Measurements from ENCODE around the gene XCR1.

Gene XCR1

DNA sequence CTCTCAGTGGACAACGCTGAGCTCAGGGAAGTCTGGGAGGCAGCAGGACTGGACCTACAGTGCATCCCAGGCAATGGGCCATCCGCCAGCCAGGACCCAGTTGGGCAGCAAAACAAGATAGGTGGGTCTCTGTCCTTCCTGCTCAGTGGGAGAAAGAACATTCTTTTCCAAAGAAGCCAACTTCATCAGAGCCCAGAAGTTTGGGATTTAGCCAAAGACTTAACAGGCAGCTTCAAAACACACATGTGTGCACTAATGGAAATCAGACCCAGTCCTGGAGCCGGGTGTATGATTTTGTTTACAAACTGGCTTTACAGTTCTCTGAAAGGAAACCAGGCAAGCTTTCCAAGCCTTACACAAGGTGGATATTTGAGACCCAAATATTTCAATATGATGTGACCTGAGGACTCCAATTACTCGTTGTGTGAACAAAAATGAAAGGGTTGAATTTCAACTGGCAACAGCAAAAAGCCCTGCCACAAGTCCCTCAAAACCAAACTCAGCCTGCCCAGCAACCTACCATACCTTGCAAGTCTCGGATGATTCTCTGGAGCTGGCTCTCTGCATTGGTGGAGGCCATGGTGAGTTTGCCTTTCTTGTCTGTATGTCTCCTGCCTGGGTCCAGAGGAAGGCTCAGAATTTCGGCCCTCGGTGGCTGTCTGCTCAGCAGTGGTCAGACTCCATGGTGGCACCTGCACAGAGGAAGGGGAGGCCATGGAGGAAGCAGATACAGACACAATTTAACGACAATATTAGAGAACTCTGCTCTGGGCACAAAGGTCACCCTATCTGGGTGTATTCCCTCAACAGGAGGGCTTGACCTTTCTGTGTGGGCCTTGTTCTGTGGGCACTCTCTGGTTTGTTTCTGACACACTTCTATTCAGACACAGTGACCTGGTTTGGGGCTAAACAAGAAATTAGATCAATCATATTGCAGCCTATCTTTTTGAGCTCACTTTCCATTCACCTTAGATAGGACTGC, 42.7 kb downstream of the XCR1 start:
- H3K79me2 ChIP-seq (ENCODE audit: control insufficient read depth, low read length): peaks cover 40% of the 10 kb centered on the region
- no peak overlapping the region for H3K4me2 ChIP-seq (ENCODE audit: low read length)
- H3K4me3 ChIP-seq (ENCODE audit: low read length): no peak overlapping the region
- H3K27ac ChIP-seq (ENCODE audit: low read depth, low read length): no peak overlapping the region
- H4K20me1 ChIP-seq (ENCODE audit: control insufficient read depth, insufficient read depth, low read depth, low read length): peaks cover 4% of the 10 kb centered on the region
- H3K9me3 ChIP-seq (ENCODE audit: control insufficient read depth, insufficient read depth, low read length): no peaks in the 10 kb centered on the region
- H3F3A ChIP-seq (ENCODE audit: control insufficient read depth, insufficient read depth): no peaks in the 10 kb centered on the region
- no peaks in the 10 kb centered on the region for H3K9me2 ChIP-seq (replicated peaks; ENCODE audit: control insufficient read depth, low read length)
- no peaks in the 10 kb centered on the region for H3K27me3 ChIP-seq (ENCODE audit: control insufficient read depth, low read length)
- H3K36me3 ChIP-seq (ENCODE audit: control insufficient read depth, low read length): peaks cover 48% of the 10 kb centered on the region
- no peaks in the 10 kb centered on the region for H3K4me1 ChIP-seq (ENCODE audit: control insufficient read depth, low read length)
- TF ChIP-seq EZH2phosphoT487 (IDR thresholded peaks at IDR 0.05; ENCODE audit: borderline replicate concordance, low read length): no peak
- TF ChIP-seq, protein P1, sequence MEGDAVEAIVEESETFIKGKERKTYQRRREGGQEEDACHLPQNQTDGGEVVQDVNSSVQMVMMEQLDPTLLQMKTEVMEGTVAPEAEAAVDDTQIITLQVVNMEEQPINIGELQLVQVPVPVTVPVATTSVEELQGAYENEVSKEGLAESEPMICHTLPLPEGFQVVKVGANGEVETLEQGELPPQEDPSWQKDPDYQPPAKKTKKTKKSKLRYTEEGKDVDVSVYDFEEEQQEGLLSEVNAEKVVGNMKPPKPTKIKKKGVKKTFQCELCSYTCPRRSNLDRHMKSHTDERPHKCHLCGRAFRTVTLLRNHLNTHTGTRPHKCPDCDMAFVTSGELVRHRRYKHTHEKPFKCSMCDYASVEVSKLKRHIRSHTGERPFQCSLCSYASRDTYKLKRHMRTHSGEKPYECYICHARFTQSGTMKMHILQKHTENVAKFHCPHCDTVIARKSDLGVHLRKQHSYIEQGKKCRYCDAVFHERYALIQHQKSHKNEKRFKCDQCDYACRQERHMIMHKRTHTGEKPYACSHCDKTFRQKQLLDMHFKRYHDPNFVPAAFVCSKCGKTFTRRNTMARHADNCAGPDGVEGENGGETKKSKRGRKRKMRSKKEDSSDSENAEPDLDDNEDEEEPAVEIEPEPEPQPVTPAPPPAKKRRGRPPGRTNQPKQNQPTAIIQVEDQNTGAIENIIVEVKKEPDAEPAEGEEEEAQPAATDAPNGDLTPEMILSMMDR (IDR thresholded peaks at IDR 0.05; ENCODE audit: low read depth, low read length, poor library complexity, severe bottlenecking): no peak

DNA sequence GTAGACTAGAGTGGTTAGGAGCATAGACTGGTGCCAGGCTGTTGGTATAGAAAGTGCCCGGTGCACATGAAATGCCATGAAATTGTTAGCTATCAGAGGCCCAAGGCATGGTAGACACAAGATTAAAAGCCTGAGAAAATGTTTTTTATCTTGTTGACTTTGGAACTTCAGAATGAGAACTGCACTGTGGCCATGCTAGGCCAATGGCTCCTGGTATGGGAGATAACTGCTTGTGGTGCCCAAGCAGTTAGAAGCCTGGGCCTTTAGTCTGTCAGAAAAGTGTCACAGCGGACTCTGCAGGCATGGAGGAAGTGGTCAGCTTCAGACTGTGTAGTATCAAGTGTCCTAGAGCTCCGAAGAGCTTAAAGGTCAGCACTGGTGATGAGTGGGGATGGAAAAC, 43.5 kb downstream of the XCR1 start:
- Histone ChIP-seq H3K4me1 (ENCODE audit: control insufficient read depth, low read length) (no peaks in the 10 kb centered on the region), H3K9me3 (ENCODE audit: control insufficient read depth, insufficient read depth, low read length) (no peaks in the 10 kb centered on the region), H3K4me3 (ENCODE audit: low read length) (no peak overlapping the region), H3K27ac (ENCODE audit: low read depth, low read length) (no peak overlapping the region), H3K27me3 (ENCODE audit: control insufficient read depth, low read length) (no peaks in the 10 kb centered on the region), H3F3A (ENCODE audit: control insufficient read depth, insufficient read depth) (no peaks in the 10 kb centered on the region), H3K9me2 (replicated peaks; ENCODE audit: control insufficient read depth, low read length) (no peaks in the 10 kb centered on the region), H4K20me1 (ENCODE audit: control insufficient read depth, insufficient read depth, low read depth, low read length) (peaks cover 4% of the 10 kb centered on the region), H3K4me2 (ENCODE audit: low read length) (no peak overlapping the region), H3K79me2 (ENCODE audit: control insufficient read depth, low read length) (peaks cover 32% of the 10 kb centered on the region), H3K36me3 (ENCODE audit: control insufficient read depth, low read length) (peaks cover 54% of the 10 kb centered on the region)
- TF ChIP-seq, protein P1 (IDR thresholded peaks at IDR 0.05; ENCODE audit: low read depth, low read length, poor library complexity, severe bottlenecking): no peak
- TF ChIP-seq EZH2phosphoT487 (IDR thresholded peaks at IDR 0.05; ENCODE audit: borderline replicate concordance, low read length): no peak

GRCh38 chr3:45981346-45982074, 45.8 kb downstream of the XCR1 start:
- Histone ChIP-seq H3K27ac (ENCODE audit: low read depth, low read length) (no peak overlapping the region), H3K79me2 (ENCODE audit: control insufficient read depth, low read length) (peaks cover 10% of the 10 kb centered on the region), H3K4me3 (ENCODE audit: low read length) (no peak overlapping the region), H3F3A (ENCODE audit: control insufficient read depth, insufficient read depth) (no peaks in the 10 kb centered on the region), H3K27me3 (ENCODE audit: control insufficient read depth, low read length) (no peaks in the 10 kb centered on the region), H3K9me2 (replicated peaks; ENCODE audit: control insufficient read depth, low read length) (no peaks in the 10 kb centered on the region), H3K4me1 (ENCODE audit: control insufficient read depth, low read length) (no peaks in the 10 kb centered on the region), H3K36me3 (ENCODE audit: control insufficient read depth, low read length) (peaks cover 71% of the 10 kb centered on the region), H4K20me1 (ENCODE audit: control insufficient read depth, insufficient read depth, low read depth, low read length) (peaks cover under 1% of the 10 kb centered on the region; the same call in 1 of the 2 replicates), H3K4me2 (ENCODE audit: low read length) (no peak overlapping the region), H3K9me3 (ENCODE audit: control insufficient read depth, insufficient read depth, low read length) (no peaks in the 10 kb centered on the region)
- no peak for TF ChIP-seq EZH2phosphoT487 (IDR thresholded peaks at IDR 0.05; ENCODE audit: borderline replicate concordance, low read length)
- TF ChIP-seq, protein P1 (IDR thresholded peaks at IDR 0.05; ENCODE audit: low read depth, low read length, poor library complexity, severe bottlenecking): no peak
